Stromal cell of bone marrow (primary cell): ENCODE measurements around the gene CDK14.

Experiments used
- DNase-seq: peaks from one replicate; pipeline ENCODE4 v3.0.0-alpha.2; 2012; ENCODE audit warnings: low read depth

The CDK14 gene

DNA sequence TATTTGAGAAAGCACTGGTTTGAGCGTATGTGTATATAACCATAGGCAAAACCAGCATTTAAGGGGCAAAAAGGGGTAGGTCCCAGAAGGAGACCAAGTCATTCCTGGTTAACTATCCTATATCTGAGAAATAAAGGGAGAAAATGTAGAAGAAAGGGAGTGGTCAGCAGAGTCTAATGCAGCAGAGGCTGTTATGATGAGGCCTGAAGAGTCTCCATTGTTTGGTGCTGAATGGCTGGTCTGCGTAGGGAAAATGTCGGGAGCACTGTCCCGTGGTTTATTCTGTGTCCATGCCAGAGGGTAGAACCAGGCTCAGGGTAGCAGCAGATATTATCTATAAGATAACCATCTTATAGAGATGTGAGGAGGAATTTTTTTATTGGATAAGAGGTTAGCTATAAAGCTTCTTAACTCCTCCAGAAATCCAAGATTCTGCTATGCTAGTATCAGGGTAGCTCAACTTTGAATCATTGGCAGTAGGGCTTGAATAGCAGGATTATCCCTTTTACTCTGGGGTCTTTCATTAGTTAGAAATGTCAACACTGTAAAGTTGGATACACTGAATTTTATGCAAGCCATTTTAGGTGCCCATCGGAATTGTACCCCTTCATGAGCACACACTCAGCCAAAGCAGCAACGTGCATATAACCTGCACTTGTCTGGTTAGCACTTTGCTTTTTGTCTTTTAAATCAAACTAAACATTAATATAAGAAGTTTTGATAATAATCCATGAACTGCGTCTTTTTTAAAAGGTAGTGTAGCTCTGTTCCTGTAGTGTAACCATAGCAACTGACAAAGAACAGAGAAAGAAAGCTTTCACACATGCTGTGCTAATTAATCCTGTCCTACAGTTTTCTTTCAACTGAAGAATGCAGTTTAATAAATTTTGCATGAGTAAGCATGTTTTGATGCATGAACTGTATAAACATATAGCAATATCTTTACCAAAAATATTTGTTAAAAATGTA lies 356.1 kb downstream of the CDK14 start:
- DNase-seq, result no peak

DNA sequence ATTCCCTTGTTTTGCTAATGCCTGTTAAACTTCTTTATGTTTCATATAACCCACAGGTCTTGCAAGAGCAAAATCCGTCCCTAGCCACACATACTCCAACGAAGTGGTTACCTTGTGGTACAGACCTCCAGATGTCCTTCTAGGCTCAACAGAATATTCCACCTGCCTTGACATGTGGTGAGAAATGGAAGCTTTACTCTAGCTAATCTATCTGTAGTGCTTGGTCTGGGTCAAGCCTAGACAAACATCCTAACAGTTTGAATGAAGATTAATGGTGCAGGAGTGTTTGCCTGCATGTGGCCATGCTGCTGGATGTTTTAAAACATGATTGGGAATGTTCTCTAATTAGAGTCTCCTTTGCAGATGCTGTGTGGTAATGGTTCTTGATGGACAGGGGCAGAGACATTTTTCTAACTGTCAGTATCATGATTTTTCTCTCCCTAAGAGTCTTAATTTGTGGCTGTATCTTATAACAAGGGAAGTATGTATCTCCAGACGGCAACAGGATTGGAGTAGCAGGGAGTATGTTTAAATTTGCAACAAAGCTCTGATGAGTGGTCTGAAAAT lies 359.6 kb downstream of the CDK14 start:
- DNase-seq, result no peak

DNA sequence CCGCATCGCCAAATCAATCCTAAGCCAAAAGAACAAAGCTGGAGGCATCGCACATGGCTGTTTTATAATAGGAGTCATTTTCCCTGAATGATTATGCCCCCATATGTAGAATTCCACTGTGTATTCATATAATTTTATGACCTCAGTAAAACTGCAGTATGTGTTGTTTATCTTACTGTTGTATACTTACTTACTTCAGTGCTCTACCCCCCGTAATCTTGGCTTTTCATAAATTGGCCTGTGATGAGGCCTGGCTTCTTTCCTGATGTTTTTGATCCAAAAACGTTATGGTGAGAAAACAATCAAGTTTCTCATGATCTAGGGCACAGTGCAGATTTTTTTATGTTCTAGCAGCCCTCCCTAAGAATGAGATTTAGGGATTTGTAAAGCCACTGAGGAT lies 361.8 kb downstream of the CDK14 start:
- DNase-seq, result no peak

DNA sequence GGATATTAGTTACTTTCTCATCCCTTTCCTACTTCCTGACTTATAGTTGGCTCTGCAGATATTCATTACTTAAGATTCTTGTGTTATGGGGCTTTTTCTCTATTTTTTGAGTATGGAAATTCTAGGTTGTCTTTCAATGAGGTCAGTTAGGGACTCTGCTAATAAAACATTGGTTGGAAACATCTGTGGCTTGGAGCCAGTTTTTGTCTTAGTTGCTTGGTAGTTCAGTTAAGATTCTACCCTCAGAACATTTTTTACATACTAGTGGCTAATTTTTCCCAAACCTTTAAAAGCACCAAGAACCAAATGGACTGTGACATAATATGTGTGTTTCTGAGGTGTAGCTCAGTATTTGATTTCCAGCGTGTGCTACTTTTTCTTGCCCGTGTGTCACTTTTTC lies 362.5 kb downstream of the CDK14 start:
- DNase-seq, result peak; percentile 72

DNA sequence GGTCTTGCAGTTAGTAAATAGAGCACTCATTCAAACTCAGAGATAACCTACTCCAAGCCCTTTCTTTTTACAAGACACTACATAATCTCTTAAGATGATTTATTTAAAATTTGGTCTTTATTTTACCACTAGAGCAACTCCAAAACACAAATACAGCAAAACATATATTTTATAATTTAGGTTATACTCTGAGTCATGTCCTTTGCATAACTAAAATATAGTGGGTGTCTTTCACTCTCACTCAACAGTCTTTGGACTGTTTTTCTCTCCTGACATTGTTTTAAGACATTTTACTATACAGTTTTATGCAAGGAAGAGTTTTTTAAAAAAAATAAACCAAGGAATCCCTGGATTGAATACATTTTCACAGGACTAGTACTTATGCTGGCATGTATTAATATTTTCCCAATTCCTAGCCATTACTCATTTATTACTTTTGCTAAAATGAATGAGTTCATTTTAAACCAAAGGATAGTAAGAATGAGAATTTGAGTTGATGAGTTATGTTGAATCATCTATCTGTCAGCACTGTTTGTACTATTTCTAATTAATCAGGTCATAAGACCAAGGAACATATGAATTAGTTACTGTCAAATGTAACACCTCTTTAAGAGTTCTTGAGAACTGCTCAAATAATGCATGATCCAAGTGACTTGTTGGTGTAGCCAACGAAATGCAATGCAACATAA lies 365.1 kb downstream of the CDK14 start:
- DNase-seq, result no peak

DNA sequence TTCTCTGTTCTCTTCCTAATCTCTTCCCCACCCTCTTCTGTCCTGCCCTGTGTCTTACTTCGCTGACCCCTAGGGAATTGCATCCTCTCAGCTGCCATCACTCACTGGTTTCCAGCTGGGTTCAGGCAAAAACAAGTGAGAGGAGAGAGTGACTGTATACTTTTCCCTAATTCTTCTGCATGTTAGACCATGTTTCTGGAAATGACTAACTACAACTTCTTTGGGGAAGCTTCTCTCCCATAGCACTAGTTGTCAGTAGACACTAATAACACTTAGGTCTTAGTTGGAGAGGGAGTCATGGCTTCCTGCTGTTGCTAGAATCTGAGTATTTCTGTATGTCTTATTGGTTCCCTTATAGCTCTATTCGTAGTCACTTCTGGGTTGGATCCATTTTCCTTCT lies 369.1 kb downstream of the CDK14 start:
- no peak for DNase-seq

DNA sequence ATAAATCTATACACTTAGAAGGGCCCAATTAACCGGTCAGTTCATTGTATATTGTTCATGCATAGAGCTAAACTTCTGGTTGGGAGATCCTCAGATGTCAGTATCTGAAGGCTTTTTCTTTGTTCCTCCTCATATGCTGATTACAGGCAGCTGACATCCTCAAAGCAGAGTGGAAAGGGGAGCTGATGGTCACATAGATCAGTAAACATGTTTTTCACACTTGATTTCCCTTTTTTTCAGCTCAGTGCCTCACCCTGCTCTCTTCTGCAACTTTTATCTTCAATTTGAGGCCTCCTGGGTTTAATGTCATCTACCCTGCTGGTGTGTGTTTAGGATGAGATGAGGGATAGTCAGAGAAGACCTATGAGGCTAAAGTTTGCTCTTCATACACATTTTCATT lies 370.2 kb downstream of the CDK14 start:
- DNase-seq, result no peak

DNA sequence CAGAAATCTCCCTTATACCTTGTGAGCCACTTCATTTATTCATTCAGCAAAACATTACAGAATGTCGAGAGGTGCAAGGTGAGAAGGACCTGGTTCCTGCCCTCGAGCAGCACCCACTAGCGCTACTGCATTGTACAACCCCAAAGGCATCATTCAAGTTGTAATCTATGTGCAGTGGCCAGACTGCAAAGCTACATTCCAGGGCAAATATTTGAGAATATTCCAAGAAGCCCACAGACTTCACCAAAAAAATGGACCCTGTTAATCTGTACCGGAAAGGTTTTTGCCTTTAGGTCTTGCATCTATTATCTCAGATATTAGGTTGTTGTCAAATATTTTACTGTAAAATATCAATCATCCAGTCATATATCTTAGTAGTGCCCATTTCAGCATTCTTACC lies 372.8 kb downstream of the CDK14 start:
- DNase-seq, result no peak

DNA sequence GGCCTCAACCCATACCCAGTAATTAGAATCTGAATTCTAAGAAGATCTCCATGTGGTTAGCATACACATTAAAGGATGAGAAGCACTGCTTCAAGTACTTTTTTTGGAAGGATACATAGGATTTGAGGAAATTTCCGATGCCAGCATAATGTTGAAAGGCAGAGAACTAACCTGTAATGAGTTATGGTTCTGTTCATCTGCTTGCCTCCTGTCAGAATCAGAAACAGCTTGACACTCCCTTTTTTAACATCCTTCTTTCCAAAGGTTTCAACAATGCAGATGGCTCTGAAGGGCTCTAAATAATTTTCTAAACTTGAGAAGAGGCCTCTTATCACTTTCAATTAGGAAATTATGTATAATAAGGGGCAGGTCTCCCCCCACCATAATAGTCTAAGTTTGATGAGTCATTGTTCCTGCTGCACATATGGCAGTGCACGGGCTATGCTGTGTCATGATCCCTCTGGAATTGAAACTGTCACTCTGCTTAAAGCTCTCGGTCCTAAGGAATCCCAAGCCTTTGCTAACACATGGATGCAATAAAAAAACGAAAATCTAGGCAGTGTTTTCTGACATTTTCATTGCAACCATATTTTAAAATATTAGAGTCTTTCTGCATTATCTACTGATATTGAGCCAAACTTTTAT lies 376.9 kb downstream of the CDK14 start:
- no peak for DNase-seq

DNA sequence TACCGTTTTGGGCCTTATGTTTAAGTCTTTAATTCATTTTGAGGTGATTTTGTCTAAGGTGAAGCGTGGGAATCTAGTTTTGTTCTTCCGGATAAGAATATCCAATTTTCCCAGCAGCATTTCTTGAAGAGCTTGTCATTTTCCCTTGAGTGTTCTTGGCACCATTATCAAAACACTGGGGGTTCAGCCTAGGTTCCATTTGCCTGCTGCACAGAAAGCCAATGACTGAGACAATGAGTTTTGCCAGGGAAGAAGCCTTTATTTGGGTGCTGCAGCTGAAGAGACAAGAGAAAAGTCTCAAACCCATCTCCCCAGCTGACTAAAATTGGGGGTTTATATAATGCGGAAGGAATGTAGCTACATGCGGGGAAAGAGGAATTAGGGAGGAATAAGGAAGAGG lies 380.9 kb downstream of the CDK14 start:
- no peak for DNase-seq

DNA sequence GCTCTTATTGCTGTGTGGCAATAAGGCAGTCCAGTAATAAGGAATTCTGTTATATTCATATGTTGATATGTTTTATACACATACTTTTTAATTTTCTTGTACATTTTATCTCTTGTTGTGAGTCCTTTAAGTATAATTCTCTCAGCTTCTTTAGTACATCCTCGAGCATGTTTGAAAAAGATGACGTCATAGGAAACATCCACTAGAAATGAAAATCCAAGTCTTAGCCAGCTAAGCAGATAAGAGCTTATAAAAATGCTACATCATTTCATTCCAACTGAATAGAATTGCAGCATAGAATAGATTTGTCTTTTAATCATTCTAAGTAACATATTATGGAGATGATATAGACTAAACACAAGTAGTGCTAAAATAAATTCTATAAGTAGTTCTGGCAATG lies 384.4 kb downstream of the CDK14 start:
- DNase-seq, result no peak

DNA sequence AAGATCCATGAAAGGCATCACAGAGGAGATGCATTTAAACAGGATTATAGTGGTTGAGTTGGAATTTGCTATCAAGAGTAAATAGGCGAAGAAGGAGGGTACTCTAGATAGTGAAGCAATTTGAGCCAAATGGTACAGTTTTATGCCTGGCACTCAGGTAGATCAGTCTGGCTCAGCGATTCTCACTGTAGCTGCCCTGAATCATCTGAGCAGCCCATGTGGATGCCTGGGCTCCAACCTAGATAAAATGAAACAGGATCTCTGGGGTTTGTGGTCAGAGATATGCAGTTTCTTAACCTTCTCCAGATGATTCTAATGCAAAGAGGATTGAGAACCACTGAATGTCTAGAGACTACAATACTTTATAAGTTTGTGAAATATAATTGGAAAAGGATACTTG lies 386.1 kb downstream of the CDK14 start:
- no peak for DNase-seq

DNA sequence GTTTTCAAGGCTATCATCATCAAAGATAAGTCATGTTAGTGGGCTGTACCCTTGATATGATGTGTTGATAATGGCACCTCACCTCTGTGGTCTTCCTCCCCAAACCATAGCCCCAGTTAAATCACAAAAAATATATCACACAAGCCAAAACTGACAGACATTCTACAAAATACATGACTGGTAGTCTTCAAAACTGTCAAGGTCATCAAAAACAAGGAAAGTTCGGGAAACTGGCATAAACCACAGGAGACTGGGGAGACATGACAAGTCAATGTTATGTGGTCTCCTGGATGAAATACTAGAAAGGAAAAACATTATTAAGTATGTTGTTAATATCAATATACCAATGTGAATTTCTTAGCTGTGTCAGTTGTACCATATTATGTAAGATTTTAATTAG lies 388.6 kb downstream of the CDK14 start:
- no peak for DNase-seq

DNA sequence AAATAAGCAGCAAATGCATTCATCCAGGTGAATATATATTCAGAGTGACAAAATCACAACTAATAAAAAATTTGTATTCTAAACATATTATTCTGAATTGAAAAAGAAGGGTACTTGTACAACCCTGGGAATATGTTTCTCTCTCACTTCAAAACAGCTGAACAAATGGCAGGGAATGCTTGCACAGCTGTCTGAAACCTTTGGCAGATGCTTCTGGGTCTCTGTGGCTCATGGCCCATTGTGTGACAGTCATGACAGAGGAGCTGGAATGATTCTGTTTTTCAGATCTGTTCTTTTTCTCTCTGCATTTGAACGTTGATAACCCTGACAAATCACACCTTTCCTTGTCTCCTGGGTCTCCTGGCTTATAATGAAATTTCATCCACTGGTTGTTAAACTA lies 392.4 kb downstream of the CDK14 start:
- DNase-seq, result no peak

DNA sequence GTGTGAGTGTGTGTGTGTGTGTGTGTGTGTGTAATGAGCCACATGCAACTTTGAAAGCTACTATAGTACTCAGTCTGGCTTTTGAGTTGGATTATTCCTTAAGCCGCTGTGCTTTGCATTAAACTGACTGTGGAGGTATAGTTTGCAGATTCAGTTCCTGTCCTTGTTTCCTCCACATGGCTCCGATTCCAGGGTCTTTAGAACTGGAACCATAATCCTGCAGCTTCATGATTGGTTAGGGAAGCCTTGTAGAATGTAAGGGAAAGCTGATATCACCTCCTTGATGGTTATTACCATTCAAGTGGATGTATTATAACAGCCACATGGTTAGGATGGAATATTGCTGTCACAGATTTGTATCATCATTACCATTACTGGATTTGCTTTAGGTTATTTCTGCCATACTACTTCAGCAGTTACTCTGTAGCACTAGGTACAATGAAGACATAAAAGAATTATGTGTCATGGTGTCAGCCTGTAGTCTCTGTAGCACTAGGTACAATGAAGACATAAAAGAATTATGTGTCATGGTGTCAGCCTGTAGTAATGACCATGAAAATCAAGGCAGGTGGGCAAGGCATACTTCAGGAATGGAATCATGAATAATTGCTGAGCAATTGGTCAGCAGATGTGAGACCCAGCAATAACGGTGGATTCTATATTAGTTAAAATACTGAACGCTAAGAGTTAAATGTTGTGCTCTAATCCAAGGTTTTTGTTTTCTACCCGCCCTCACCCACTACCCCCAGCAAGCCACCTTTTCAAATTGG lies 393.1 kb downstream of the CDK14 start:
- DNase-seq, result no peak

DNA sequence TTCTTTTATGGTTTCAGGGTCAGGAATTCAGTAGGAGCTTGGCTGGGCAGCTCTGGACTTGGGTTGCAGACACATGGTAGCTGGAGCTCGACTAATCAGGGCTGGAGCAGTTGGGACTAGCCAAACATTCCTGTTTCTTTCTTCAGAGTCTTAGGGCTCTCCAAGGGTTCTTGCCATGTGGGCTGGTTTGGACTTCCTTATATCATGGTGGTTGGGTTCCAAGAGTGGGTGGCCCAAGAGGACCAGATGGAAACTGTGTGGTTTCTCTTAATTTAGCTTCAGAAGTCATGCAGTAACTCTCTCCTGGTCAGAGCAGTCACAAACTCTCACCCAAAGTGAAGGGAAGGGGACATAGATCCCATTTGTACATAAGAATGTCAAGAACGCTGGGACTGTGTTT lies 398.0 kb downstream of the CDK14 start:
- DNase-seq, result no peak

DNA sequence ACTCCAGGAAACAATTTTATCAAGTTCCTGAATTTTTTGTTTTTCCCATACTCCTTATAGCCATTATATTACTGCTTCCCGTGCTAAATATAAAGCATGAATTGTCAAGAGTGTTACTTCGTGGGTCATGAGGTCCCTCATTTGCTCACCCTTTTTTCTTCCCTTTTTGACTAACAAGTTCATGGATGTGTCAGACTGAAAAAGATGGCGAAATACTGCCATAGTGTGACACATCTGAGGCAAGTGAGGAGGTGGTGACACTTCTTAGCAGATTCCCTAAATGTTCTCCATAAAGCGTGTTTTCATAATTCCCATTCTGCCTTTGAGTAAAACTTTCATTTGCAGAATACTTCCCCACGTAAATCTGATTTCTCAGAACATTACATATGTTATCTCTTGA lies 398.5 kb downstream of the CDK14 start:
- DNase-seq, result no peak

DNA sequence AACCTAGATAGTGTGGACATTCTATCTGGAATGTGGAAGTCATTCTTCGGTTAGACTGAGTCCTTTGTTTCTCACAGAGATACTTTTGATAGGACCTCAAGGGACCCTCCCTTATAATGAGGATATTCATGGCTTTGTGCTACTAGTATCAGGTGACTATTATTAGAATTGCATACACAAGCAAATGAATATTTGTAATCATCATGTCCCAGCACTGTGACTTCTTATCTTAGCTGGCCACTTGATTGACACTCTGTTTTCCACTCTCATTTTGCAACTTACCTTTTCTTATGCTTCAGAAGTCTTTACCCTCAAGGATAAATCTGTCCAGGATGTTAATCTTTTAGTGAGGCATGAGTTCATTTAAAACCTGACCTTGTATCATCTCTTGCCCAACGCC lies 399.9 kb downstream of the CDK14 start:
- DNase-seq, result no peak

DNA sequence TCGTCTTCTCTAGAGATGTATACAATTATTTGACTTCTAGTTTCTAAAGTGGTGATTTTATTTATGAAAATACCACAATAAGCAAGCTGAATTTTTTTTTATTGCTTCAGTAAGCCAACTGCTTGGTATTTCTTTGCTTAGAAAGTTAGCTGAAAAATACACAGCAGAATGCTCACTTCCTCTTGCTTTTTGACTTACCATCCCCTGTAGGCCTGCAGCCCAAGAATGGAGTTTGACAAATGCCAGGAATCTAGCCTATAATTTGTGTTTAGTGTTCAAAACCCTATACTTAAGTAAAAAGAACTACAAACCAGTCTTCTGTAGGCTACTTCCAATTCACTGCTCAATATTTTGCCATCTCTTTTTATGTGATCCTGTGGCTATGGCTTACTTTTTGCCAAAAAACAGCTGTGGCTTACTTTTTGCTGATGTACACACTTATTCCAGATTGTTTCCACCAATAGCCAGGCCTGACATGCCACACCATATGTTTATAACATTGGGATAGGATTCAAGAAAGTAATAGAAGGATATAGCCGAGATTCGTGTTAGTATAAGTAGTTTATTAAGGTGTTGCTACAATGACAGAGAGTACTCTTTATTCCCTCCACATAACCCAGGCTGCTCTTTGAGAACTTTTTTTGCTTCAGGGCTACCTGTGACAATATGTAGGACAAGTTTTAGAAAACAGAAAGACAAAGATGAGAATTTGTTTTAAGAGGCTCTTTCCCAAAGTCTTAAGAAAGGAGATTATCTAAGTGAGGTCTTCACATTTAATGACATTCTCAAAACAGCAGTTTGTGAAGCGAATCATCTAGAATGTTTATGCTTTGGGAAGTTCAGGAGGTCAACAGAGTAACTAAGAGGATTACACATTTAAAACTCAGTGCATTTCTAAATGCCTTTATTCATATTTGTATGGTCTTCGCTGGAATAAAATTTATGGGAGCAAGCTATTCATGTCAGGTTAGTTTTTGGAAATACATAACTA lies 404.2 kb downstream of the CDK14 start:
- DNase-seq, result no peak

DNA sequence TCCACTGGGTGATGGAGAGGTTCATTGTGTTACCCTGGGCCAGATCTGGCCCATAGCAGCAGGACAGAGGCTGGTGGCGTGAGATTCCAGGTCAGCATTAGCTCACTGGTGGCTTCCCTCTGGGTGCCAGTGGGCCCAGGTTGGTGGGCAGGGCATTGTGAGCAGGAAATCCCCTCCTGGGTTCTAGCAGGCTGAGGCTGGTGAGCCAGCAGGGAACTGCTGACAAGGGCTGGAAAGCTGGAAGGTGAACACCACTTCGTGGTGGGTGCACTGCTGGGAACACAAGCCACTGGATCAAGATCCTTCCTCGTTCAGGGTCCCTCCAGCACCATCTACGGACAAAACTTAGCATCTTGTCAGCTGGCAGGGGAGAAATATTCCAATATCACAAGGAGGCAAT lies 408.9 kb downstream of the CDK14 start:
- no peak for DNase-seq

DNA sequence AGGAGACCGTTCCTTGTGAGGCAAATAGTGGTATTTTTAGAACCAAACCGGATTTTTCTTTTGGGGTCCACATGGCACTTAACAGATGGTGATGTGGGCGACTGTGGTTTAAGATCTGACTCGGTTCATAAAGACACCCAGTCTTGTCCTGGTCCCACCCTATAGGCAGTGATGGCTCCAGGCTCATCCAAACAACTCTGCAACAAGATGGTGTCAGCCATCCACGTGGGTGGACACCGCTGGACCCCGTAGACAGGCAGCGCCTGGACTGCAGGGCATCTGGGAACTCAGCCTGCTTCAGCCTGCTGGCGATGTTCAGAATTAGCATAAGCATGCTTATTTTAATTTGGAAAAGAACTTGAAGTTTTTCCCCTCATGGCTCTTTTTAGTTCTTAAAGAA lies 409.7 kb downstream of the CDK14 start:
- no peak for DNase-seq
